WTC11 (cell line): ENCODE measurements around the gene GHRL. TPM values are rescaled to one million over a fixed set of nuclear protein-coding genes. Genes with fewer than 3 reads are reported as not detected.

Experiments
- ATAC-seq: fragments of 200-7000 bp; cut with Tn5 transposase; 2 replicates; pipeline ENCODE4 v1.10.0; 2021; ENCODE audit warnings: mild to moderate bottlenecking, moderate library complexity
- CTCF ChIA-PET: fragments of 300-600 bp; sonication (Branson Sonifier 250); formaldehyde crosslinking; loops from one replicate; lab custom pipeline; 2021; ENCODE audit warnings: antibody characterized with exemption; lab: Charles Lee
- POLR2A ChIA-PET: fragments of 350-600 bp; sonication (Branson Sonifier 250); formaldehyde crosslinking; loops from one replicate; lab custom pipeline; 2021; ENCODE audit warnings: antibody characterized with exemption; lab: Charles Lee
- DNase-seq: peaks from one replicate; pipeline ENCODE4 v3.0.0; 2021; ENCODE audit warnings: low spot score
- H3K27ac Mint-ChIP-seq: 2 replicates; pipeline ENCODE4 v1.8.0; 2021; ENCODE audit warnings: mixed read lengths
- H3K27me3 Mint-ChIP-seq: 2 replicates; pipeline ENCODE4 v1.8.0; 2021; ENCODE audit warnings: low read depth, mild to moderate bottlenecking, moderate library complexity, mixed read lengths
- H3K36me3 Mint-ChIP-seq: 2 replicates; pipeline ENCODE4 v1.8.0; 2021; ENCODE audit warnings: mixed read lengths
- H3K4me1 Mint-ChIP-seq: 2 replicates; pipeline ENCODE4 v1.8.0; 2022; ENCODE audit warnings: mixed read lengths
- H3K4me3 Mint-ChIP-seq: 2 replicates; pipeline ENCODE4 v1.8.0; 2021; ENCODE audit warnings: mild to moderate bottlenecking, moderate library complexity, mixed read lengths
- H3K9me3 Mint-ChIP-seq: 2 replicates; pipeline ENCODE4 v1.8.0; 2021; ENCODE audit warnings: mixed read lengths
- ARID4B ChIP-seq: sonication (generic); formaldehyde crosslinking; IDR thresholded peaks from 2 replicates; pipeline ENCODE4 v1.8.0; 2023; ENCODE audit warnings: missing genetic modification reagents, mild to moderate bottlenecking, borderline replicate concordance
- ATF3 ChIP-seq: sonication (generic); formaldehyde crosslinking; conservative IDR thresholded peaks from 2 replicates; pipeline ENCODE4 v1.8.1; 2022; ENCODE audit warnings: mild to moderate bottlenecking, missing genetic modification reagents
- E2F4 ChIP-seq: sonication (generic); formaldehyde crosslinking; IDR thresholded peaks from 2 replicates; pipeline ENCODE4 v1.8.1; 2022; ENCODE audit warnings: low read depth, mild to moderate bottlenecking, moderate library complexity, missing genetic modification reagents, borderline replicate concordance
- ELF4 ChIP-seq: sonication (generic); formaldehyde crosslinking; IDR thresholded peaks from 2 replicates; pipeline ENCODE4 v1.8.1; 2022; ENCODE audit warnings: low read depth, mild to moderate bottlenecking, moderate library complexity, missing genetic modification reagents
- ERG ChIP-seq: fragments of 250-450 bp; sonication (Bioruptor Pico); IDR thresholded peaks from 2 replicates; pipeline ENCODE4 v1.8.0; 2021; ENCODE audit warnings: mild to moderate bottlenecking
- ETV6 ChIP-seq: sonication (generic); formaldehyde crosslinking; IDR thresholded peaks from 2 replicates; pipeline ENCODE4 v1.8.1; 2022; ENCODE audit warnings: mild to moderate bottlenecking, missing genetic modification reagents
- FOXJ3 ChIP-seq: sonication (generic); formaldehyde crosslinking; IDR thresholded peaks from 2 replicates; pipeline ENCODE4 v1.9.0; 2021; ENCODE audit warnings: missing genetic modification reagents, mild to moderate bottlenecking, borderline replicate concordance
- FOXP4 ChIP-seq: sonication (generic); formaldehyde crosslinking; IDR thresholded peaks from 2 replicates; pipeline ENCODE4 v1.8.0; 2022; ENCODE audit warnings: mild to moderate bottlenecking, missing genetic modification reagents
- JAZF1 ChIP-seq: fragments of 250-450 bp; sonication (Bioruptor Pico); IDR thresholded peaks from 2 replicates; pipeline ENCODE4 v1.9.0; 2021; ENCODE audit warnings: moderate library complexity, mild to moderate bottlenecking, inconsistent platforms
- MLX ChIP-seq: sonication (generic); formaldehyde crosslinking; IDR thresholded peaks from 2 replicates; pipeline ENCODE4 v1.8.1; 2023; ENCODE audit warnings: mild to moderate bottlenecking, missing genetic modification reagents, moderate library complexity
- NR1H2 ChIP-seq: sonication (generic); formaldehyde crosslinking; IDR thresholded peaks from 2 replicates; pipeline ENCODE4 v1.9.0; 2021; ENCODE audit warnings: mild to moderate bottlenecking, moderate library complexity, missing genetic modification reagents
- NR3C1 ChIP-seq: sonication (generic); formaldehyde crosslinking; conservative IDR thresholded peaks from 2 replicates; pipeline ENCODE4 v1.8.1; 2023; ENCODE audit warnings: low read depth, mild to moderate bottlenecking, missing genetic modification reagents
- SMAD4 ChIP-seq: sonication (generic); formaldehyde crosslinking; IDR thresholded peaks from 2 replicates; pipeline ENCODE4 v1.8.0; 2022; ENCODE audit warnings: mild to moderate bottlenecking, missing genetic modification reagents
- TEAD1 ChIP-seq: sonication (generic); formaldehyde crosslinking; IDR thresholded peaks from 2 replicates; pipeline ENCODE4 v1.8.0; 2022; ENCODE audit warnings: mild to moderate bottlenecking, missing genetic modification reagents
- TEAD4 ChIP-seq: sonication (generic); formaldehyde crosslinking; IDR thresholded peaks from 2 replicates; pipeline ENCODE4 v1.8.0; 2022; ENCODE audit warnings: mild to moderate bottlenecking, missing genetic modification reagents
- ZNF121 ChIP-seq: sonication (generic); formaldehyde crosslinking; IDR thresholded peaks from 2 replicates; pipeline ENCODE4 v1.8.0; 2023; ENCODE audit warnings: missing genetic modification reagents
- ZNF281 ChIP-seq: sonication (generic); formaldehyde crosslinking; IDR thresholded peaks from 2 replicates; pipeline ENCODE4 v1.8.0; 2023; ENCODE audit warnings: mild to moderate bottlenecking, missing genetic modification reagents
- ZNF532 ChIP-seq: fragments of 250-450 bp; sonication (Bioruptor Pico); IDR thresholded peaks from 2 replicates; pipeline ENCODE4 v1.9.0; 2021; ENCODE audit warnings: mild to moderate bottlenecking, borderline replicate concordance
- total RNA-seq: library from RNA; stranded (reverse); gene quantifications from 3 replicates; pipeline ENCODE4 v1.2.3, GENCODE V29; 2021

Gene GHRL
- total RNA-seq, 1 experiment from 2014 or later, result 0.35 TPM

- H3K27ac Mint-ChIP-seq, result no peak overlapping the region
- no peaks in the 10 kb centered on the region for H3K4me1 Mint-ChIP-seq
- no peak for TF ChIP-seq ERG (CRISPR knock-in tag)
- TF ChIP-seq ARID4B (CRISPR knock-in tag), result no peak
- TF ChIP-seq FOXP4 (CRISPR knock-in tag), result no peak
- no peak for TF ChIP-seq SMAD4 (CRISPR knock-in tag)
- TF ChIP-seq ZNF532 (CRISPR knock-in tag), result no peak
- no peak for TF ChIP-seq TEAD1 (CRISPR knock-in tag)
- no peak for TF ChIP-seq JAZF1
- TF ChIP-seq ELF4 (CRISPR knock-in tag), result no peak
- no peak for TF ChIP-seq TEAD4 (CRISPR knock-in tag)
- TF ChIP-seq FOXJ3 (CRISPR knock-in tag), result no peak
- no peak for TF ChIP-seq ZNF281 (CRISPR knock-in tag)
- no peak for TF ChIP-seq NR3C1
- TF ChIP-seq ATF3 (CRISPR knock-in tag), result no peak
- no peak for TF ChIP-seq ZNF121
- TF ChIP-seq NR1H2, result no peak
- no peak for TF ChIP-seq MLX (CRISPR knock-in tag)
- no peak for TF ChIP-seq ETV6
- TF ChIP-seq E2F4 (CRISPR knock-in tag), result no peak
- H3K27me3 Mint-ChIP-seq, result no peaks in the 10 kb centered on the region
- peaks cover 82% of the 10 kb centered on the region for H3K36me3 Mint-ChIP-seq
- ATAC-seq (no peak), DNase-seq (no peak)
- ChIA-PET CTCF (no interaction called here), POLR2A (no interaction called here)
- no peak overlapping the region for H3K4me3 Mint-ChIP-seq
- no peaks in the 10 kb centered on the region for H3K9me3 Mint-ChIP-seq
Measured at GRCh38 chr3:10309736-10310135, 17.0 kb upstream of the GHRL start.
